HG03460 (cell line): ENCODE results near the gene LLGL1.

ENCODE experiments used
- ATAC-seq: cut with Tn5 transposase; IDR thresholded peaks from one replicate; pipeline ENCODE4 v1.9.1; 2021; ENCODE audit not compliant: unreplicated experiment

LLGL1 gene

GRCh38 chr17:18252160-18252559 is 26.7 kb downstream of the LLGL1 start:
- ATAC-seq, result no peak

GRCh38 chr17:18253187-18253884 is 27.9 kb downstream of the LLGL1 start:
- ATAC-seq, result no peak

- no peak for ATAC-seq
Observed at GRCh38 chr17:18253947-18254821, 28.7 kb downstream of the LLGL1 start.

- no peak for ATAC-seq
Observed at GRCh38 chr17:18254888-18255649, 29.6 kb downstream of the LLGL1 start.

- ATAC-seq, result no peak
Observed at GRCh38 chr17:18256351-18256750, 30.9 kb downstream of the LLGL1 start.

- ATAC-seq, result no peak
Observed at GRCh38 chr17:18256776-18257175, 31.3 kb downstream of the LLGL1 start.

GRCh38 chr17:18257268-18257981 is 32.0 kb downstream of the LLGL1 start:
- ATAC-seq, result no peak

GRCh38 chr17:18257982-18258355 is 32.5 kb downstream of the LLGL1 start:
- ATAC-seq, result no peak

GRCh38 chr17:18258356-18259038 is 33.1 kb downstream of the LLGL1 start, which contains the start of gene FLII:
Gene FLII, minus strand, starts transcription at chr17:18258738. Its CDS starts 48 bp downstream, at chr17:18258690.
- ATAC-seq, result peak; percentile 31

GRCh38 chr17:18259621-18260331 is 34.3 kb downstream of the LLGL1 start:
- peak; percentile 2 for ATAC-seq

GRCh38 chr17:18260332-18261145 is 35.1 kb downstream of the LLGL1 start, which contains the start of gene MIEF2:
Gene MIEF2, plus strand, starts transcription at chr17:18260662. Its CDS starts 2,059 bp downstream, at chr17:18262721.
- ATAC-seq, result peak; percentile 74

- ATAC-seq, result peak; percentile 9
Observed at GRCh38 chr17:18261146-18261515, 35.7 kb downstream of the LLGL1 start.

- ATAC-seq, result no peak
Observed at GRCh38 chr17:18261659-18262058, 36.2 kb downstream of the LLGL1 start.

- no peak for ATAC-seq
Observed at GRCh38 chr17:18262111-18262510, 36.7 kb downstream of the LLGL1 start.

- no peak for ATAC-seq
Observed at GRCh38 chr17:18262641-18263040, 37.2 kb downstream of the LLGL1 start.

- ATAC-seq, result no peak
Observed at GRCh38 chr17:18263885-18264682, 38.6 kb downstream of the LLGL1 start.

GRCh38 chr17:18267366-18267765 is 41.9 kb downstream of the LLGL1 start:
- ATAC-seq, result no peak
